HG03175 (cell line): ENCODE data around the gene CYP11A1.
A peak's percentile ranks its signal among the peaks of the same experiment; 100 is the strongest.
"Not testable (repeated sequence)": the region's sequence is repeated elsewhere in the genome, so short reads cannot be mapped to it uniquely, and the experiment has no call there.

Experiments used
- ATAC-seq: cut with Tn5 transposase; IDR thresholded peaks from one replicate; pipeline ENCODE4 v1.9.1; 2021; ENCODE audit warnings: mild to moderate bottlenecking, moderate library complexity; ENCODE audit not compliant: unreplicated experiment

The CYP11A1 gene

DNA sequence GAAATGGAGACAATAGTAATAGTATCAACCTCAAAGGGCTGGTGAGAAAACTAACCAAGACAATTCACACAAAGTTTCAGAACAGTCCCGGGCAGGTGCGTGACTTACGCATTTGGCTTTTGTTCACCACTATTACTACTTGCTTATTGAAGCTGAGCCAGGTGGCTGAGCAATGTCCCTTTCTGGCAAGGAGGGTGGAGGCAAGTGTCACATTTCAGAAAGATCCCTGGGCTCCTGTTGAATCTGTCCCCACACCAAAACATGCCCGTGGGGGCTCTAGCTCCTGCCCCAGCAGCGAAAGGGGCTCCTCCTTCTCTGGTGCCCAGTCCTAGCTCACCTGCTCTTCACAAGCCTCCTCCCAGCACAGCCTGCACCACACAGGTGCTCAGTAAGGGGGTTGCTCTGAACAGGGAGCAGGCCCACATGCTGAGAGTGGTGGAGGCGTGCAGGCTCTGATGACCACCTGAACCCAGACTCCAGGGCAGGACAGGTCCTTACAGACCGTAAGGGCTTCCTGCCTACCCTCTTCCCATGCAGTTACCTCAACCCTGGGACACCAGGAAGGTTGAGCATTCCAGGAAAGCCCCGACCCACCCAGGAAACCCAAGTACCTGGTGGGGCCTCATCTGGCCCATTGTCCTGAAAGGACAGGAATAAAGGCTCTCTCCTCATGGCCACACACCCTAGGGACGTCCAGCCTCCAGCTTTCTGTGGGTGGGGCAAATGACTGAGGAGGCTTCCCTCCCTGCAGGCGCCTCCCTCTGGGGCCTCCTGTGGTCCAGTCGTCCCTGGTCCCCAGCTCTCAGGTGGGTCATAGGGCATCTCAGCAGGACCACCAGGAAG lies 33.7 kb upstream of the CYP11A1 start:
- no peak for ATAC-seq

DNA sequence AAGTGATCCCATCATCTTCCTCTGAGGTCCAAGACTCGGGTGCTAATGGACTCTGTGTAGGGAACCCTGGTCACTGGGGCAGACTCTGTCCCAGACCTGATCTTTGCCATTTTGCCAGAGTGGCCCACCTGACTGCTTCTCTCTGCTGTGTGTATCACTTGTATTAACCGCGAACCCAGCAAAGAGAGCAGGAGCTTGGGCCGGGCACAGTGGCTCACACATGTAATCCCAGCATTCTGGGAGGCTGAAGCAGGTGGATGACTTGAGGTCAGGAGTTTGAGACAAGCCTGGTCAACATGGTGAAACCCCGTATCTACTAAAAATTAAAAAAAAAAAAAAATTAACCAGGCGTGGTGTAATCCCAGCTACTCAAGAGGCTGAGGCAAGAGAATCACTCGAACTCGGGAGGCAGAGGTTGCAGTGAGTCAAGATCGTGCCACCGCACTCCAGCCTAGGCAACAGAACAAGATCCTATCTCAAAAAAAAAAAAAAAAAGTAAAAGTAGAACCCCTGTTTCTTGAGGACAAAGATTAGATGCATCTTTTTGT lies 32.9 kb upstream of the CYP11A1 start:
- no peak for ATAC-seq

DNA sequence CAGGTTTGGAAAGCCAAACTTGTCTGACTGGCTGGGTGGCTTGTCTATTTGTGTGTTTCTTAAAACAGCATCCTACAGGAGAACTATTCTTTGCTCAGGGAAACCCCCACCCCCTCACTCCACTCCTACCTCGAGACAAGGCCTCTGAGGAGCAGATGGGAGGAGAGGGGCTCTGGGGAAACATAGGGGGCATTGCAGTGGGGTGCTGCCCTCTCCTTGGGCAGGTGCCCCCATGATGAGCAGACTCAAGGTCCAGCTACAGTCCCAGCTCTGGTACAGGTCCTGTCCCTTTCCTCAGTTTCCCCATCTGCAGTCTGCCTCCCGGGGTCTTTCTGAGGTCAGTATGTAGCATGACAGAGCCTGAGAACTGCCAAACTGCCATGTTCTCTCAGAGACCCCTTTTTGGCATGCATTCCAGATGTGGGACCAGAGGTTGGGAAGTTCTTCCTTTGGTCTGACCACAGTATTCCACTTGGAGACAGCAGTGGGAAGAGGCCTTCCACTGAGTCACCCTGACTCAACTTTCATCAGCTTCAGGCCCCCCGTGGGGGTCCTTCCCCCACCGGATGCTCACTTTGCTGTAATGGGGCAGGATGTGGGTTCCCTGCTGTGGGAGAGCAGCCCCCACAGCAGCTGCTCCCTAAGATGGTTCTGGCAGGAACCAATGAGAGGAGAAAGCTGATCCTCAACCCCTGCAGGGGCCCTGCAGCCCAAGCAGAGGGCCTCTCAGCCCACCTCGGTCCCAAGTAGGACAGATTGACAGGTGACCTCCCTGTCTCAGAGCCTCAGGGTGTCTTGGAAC lies 32.3 kb upstream of the CYP11A1 start:
- no peak for ATAC-seq

DNA sequence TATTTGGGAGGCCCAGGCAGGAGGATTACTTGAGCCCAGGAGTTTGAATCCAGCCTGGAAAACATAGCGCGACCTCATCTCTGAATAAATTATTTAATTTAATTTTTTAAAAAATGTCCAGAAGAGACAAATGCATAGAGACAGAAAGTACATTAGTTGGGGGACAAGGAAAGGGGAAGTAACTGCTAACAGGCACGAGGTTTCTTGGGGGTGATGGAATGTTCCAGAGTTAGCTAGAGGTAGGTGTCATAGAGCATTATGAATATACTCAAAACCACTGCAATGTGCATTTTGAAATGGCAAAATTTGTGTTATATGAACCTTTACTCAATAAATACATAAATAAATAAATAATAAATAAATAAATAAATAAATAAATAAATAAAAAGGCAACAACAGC lies 31.7 kb upstream of the CYP11A1 start:
- no peak for ATAC-seq

DNA sequence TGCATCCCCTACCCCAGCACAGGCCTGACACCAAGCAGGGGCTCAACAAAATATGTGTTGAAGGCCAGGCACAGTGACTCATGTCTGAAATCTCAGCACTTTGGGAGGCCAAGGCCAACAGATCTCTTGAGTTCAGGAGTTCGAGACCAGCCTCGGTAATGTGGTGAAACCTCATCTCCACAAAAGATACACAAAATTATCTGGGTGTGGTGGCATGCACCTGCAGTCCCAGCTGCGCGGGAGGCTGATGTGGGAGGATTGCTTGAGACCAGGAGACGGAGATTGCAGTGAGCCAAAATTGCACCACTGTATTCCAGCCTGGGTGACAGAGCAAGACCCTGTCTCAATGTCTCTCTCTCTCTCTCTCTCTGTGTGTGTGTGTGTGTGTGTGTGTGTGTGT lies 30.7 kb upstream of the CYP11A1 start:
- no peak for ATAC-seq

DNA sequence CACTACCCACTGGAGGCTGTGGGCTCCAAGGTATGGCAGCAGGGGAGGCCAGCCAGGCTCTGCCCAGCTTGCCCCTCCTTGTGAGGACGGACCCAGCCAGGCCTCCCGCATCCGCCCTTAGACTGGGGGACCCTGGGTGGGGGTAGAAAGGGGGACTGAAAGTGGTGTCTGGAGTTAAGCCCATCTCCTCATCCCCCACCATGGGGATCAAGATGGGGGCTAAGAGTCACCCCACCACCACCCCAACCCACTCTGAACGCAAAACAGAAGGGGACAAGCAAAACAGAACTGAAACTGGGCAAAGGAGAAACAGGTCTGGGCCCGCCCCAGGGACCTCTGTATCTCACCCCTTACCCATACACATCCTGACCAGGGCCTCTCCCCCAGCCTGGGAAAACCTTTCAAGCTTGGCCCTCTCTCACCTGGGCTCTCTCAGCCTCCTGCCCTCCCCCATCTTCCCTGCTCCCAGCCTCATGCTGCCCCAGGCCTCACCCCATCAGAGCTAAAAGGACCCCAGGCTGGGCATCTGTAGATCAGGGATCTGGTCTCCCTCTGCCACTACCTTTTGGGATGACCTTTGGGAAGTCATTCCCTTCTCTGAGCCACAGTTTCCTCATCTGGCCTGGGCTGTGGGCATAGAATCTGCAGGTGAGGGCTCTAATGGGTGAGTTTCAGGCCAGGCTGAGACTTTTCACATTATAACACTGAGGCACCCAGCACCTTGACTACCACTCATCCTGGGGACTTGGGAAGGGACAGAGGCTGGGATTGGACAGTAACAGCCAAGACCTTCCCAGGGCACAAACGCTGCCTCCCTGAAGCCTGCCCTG lies 30.0 kb upstream of the CYP11A1 start:
- peak; percentile 35 for ATAC-seq

DNA sequence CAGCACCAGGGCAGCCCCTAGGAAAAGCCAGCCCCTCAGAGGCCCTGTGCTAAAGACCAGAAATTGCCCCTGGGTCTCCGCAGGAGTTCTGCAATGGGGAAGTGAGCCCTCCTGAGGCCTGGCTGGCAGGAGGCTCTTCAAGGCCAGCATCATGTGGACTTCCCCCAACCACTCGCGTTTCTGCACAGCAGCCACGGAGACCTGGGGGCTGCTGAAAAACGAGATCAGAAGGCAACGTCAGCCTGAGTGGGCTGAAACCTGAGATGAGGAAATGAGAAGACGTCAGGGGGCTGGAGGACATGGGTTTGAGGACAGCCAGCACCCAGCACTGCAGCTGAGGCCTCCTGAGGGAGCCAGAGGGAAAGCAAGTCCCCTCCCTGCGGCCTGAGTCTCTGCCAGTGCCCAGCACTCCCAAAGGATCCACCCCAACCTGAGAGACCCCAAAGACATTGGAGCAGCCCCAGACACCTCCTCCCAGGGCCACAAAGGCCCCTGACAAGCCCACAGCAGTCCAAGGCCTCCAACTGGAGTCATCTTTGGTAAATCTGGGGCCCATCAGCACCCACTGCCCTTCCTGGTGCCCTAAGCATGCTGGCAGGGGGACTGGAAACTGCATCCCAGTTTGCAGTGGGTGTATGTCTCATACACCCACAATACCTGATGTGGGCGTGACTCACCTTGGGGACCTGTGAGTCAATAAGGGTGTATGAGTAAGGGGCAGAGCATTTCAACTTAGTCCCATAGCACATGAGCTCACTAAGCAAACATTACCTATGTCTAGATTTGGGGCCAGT lies 29.2 kb upstream of the CYP11A1 start:
- peak; percentile 25 for ATAC-seq

DNA sequence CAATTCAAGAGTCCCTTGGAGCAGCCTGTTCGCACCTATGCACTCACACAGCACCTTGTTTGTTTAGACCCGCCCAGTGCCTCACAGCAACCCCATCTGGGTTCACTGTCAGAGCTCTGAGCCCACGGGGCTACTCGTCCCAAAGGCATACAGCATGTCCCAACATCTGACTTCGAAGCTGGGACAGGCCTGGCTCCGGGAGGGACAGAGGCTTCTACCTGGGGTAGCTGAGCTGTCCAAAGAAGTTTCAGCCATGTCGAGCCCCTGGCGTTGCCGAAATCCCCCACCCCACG lies 28.6 kb upstream of the CYP11A1 start:
- no peak for ATAC-seq

DNA sequence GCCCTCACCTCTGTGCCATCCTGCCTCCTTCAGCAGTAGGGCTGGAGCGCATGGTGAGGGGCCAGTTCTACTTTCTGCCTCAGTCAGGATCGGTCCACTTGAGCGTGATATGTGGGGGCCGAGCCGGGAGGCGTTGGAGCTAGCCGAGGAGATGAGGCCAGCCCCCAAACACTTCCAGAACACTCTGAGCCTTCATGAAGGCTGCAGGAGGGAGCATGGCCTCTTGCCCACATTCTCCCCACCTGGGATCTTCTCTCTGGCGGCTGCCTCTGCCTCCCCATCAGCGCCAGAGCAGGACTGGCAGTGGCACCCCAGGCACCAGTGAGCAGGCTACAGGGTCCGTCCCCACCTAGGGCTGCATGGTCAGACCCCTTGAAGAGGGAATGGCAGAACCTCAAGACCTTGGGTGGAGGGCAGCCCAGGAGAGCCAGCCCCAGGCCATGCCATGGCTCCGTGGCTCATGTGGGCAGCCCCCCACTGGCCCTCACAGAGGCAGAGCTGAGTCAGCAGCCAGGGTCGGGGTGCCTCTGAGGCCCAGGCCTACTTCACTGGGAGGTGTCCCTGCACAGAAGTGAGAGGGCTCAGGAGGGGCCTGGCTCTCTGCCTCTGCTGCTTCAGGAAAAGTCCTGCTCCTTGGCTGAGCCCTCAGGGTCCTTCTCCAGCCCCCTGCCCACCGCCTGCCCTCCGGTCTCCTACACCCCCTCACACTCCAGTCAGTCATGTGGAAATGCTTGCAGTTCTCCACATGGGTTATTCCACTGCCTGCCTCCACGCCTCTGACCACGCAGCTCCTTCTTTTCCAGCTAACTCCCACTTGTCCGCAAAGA lies 28.1 kb upstream of the CYP11A1 start:
- no peak for ATAC-seq

DNA sequence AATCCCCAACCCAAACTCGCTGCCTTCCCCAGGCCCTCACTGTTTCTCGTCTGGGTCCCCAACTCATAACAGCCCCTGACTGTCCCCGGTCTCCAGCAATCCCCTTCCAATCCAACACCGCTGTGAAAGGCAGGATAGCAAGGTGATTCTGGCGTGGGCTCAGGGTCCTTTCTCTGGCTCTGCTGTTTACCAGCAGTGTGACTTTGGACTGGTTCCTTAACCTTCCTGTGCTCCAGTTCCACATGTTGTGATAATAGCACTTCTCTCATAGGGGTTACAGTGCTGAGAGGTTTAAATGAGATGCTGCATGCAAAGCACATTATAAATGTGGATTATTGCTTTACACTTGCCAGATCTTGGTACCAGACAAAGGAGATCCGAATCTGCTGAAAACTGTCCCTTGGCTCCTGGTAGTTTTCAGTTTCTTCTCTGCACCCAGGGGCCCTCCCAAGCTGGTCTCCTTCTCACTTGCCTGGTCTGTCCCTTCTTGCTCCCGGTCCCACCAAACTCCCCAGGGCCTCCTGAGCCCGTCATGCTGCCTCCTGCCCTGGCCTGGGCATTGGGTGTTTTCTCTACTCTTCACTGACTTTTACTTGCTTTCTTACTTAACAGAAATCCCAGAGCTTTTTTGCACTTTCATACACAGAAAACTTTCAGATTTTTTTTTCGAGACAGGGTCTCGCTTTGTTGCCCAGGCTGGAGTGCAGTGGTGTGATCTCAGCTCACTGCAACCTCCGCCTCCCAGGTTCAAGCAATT lies 26.8 kb upstream of the CYP11A1 start:
- ATAC-seq: no peak

DNA sequence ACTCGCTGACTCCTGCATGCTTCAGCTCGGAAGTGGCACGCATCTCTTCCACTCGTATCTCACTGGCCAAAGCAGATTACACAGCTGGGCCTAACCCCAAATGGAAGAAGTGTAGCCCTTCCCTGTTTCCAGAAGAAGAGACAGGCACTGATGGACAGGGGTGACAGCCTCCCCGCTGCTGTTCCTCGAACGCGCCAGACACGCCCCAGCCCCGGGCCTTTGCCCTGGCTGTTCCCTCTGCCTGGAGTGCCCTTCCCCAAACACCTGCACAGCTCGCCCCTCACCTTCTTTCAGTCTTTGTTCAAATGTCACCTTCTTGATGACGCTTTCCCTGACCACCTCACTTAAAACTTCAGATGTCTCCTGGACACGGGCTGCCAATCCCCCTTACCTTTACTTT lies 26.0 kb upstream of the CYP11A1 start:
- no peak for ATAC-seq

DNA sequence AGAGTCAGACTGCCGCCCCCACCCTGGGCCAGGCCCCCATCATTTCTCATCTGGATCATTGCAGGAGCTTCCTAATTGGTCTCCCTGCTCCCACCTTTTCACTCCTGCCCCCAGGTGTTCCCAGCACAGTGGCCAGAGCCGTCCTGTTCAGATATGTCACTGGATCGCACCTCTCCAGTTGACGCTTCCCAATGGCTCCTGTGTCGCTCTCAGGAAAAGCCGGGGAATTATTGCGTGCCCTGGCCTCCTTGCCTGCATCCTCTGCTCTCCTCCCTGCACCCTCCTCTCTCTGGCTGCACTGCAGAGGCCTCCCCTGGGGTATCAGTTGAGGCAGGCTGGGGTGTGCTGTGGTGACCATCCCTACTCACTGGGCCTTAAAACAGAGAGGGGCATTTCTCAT lies 25.5 kb upstream of the CYP11A1 start:
- no peak for ATAC-seq

DNA sequence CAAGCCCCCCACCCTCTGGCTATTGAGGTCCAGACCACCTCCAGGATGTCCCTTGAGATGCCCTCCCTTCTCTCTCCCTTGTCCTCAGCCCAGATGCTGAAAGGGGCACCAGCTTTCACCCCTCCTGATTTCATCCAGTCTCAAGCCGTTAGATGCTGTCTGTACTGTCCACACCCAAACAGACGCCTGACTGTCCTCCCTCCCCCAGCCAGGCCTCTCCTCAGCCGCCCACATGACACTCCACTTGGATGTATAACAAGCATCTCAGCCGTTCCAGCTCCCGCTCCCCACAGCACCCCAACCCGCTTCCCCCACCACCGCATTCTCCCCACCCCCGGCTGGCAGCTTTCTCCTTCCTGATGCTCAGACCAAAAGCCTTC lies 25.0 kb upstream of the CYP11A1 start:
- ATAC-seq: no peak

DNA sequence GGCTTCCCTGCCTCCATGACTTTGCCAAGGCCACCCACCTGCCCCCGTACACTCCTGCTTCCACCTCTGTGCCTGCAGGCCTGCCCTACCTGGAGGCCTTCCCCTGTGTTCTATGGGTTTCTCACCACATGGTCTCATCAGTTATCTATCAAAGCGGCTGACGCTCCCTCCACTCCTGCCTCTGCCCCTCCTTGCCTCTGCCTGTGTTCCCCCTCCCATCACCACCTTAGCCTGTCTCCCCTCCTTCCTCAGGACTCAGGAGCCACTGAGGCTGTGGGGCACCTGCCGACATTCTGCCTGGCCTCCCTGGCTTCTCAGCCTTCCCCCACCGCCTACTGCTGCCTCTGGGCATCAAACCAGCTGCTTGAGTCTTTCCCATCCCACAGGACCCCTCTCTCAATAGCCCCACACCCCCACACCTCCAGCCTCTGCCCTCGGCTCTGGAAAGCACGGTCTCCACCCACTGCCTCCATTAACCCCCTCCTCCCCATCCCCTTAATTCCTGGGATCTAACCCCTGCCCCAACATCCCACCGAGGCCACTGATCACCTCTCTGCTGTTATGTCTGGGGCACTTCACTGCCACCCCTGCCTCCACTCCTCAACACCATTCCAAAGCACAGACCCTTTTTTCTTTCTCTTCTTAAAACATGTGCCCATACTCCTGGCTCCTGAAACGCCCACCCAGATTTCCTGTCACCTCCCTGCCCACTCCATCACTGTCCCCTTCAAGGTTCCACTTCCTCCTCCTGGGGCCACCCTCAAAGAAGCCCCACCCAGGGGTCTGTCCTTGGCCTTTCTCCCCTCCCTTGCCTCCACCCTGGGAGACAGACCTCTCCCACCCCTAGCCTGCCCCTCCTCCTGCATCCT lies 24.4 kb upstream of the CYP11A1 start:
- ATAC-seq: no peak

DNA sequence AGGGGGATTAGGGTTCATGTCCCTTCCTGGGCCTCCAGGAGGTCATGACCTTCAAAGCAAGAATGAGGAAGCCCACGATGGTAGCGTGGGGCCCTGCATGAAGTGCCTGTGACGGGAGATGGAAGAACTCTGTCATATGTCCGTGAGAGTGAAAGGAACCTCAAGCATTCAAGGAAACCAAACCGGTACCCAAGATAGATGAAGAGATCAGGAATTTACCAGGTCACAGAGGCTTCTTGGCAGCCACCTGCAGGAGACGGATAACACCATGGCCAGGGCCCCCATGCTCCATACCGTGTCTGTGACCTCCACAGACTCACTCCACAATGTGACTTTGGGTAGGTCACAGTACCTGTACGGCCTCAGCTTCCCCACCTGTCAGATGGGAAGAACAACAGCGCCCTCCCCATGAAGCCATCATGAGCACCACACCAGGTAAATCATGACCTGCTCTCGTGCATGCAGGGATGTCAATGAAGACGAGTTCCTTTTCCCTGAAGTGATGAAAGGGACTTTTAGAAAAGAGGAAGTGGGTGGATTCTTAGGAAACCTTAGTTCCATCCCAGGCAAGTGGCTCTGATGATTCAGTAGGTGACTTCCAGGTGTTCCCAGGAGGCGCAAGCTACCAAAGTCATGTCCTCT lies 23.3 kb upstream of the CYP11A1 start:
- ATAC-seq: no peak

DNA sequence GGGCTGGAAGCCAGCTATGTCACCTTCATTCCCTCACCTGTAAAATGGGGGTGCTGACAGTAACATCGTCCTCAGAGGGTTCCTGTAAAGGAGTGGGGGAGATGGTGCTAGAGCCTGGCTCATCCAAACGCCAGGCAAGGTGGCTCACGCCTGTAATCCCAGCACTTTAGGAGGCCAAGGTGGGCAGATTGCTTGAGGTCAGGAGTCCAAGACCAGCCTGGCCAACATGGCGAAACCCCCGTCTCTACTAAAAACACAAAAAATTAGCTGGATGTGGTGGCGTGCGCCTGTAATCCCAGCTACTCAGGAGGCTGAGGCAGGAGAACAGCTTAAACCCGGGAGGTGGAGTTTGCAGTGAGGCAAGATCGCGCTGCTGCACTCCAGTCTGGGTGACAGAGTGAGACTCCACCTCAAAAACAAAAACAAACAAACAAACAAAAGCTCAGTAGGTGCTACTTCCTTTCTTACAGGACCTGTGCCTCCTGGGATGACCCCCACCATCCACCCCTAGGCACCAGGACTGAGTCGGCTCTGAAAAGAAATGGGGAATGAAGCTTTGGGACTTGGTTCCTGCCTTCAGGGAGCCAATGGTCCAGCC lies 22.7 kb upstream of the CYP11A1 start:
- not testable (repeated sequence) for ATAC-seq
